Natural killer cell (primary cell): ENCODE measurements around the gene MACROD2. TPM values are rescaled to one million over a fixed set of nuclear protein-coding genes. Genes with fewer than 3 reads are reported as not detected.

Experiments
- ATAC-seq, 3 donors: fragments of 150-1000 bp in 2 of 3; fragments of 200-7000 bp in 1 of 3; cut with Tn5 transposase; 1 replicate in 1 of 3; 2 replicates in 2 of 3; pipeline ENCODE4 v1.10.0; 2021; ENCODE audit warnings: mild to moderate bottlenecking in 2 of 3, moderate library complexity in 2 of 3
- DNase-seq, 2 donors: peaks; one replicate each; pipeline versions ENCODE4 v3.0.0 to v3.0.0-alpha.2; 2013 to 2021; ENCODE audit warnings: mixed read lengths in 1 of 2
- H3K27ac ChIP-seq: one replicate; pipeline ENCODE4 v1.5.1; 2013; ENCODE audit warnings: mild to moderate bottlenecking, low read length
- H3K27me3 ChIP-seq: one replicate; pipeline ENCODE4 v1.6.1; 2013; ENCODE audit warnings: low read length; ENCODE audit not compliant: control insufficient read depth, insufficient read depth
- H3K36me3 ChIP-seq: one replicate; pipeline ENCODE4 v1.6.1; 2013; ENCODE audit warnings: low read length; ENCODE audit not compliant: control insufficient read depth, insufficient read depth
- H3K4me1 ChIP-seq: one replicate; pipeline ENCODE4 v1.6.1; 2013; ENCODE audit warnings: low read length; ENCODE audit not compliant: control insufficient read depth, insufficient read depth
- H3K4me3 ChIP-seq: one replicate; pipeline ENCODE4 v1.5.1; 2013; ENCODE audit warnings: low read length
- H3K9me3 ChIP-seq: one replicate; pipeline ENCODE4 v1.6.1; 2013; ENCODE audit warnings: low read length; ENCODE audit not compliant: control insufficient read depth, insufficient read depth
- H3K27ac Mint-ChIP-seq, 2 donors: one replicate each; pipeline ENCODE4 v1.8.0; 2022; ENCODE audit warnings: mild to moderate bottlenecking in 2 of 2, mixed read lengths in 2 of 2, moderate library complexity in 1 of 2
- H3K27me3 Mint-ChIP-seq, 2 donors: one replicate each; pipeline ENCODE4 v1.8.0; 2022; ENCODE audit warnings: low read depth in 2 of 2, mixed read lengths in 2 of 2
- H3K36me3 Mint-ChIP-seq: one replicate; pipeline ENCODE4 v1.8.0; 2022; ENCODE audit warnings: mixed read lengths
- H3K4me1 Mint-ChIP-seq, 2 donors: one replicate each; pipeline ENCODE4 v1.8.0; 2022; ENCODE audit warnings: mixed read lengths in 2 of 2
- H3K4me3 Mint-ChIP-seq: one replicate; pipeline ENCODE4 v1.8.0; 2022; ENCODE audit warnings: mild to moderate bottlenecking, moderate library complexity, mixed read lengths
- H3K9me3 Mint-ChIP-seq, 2 donors: one replicate each; pipeline ENCODE4 v1.8.0; 2022; ENCODE audit warnings: mixed read lengths in 2 of 2
- CTCF ChIP-seq: fragments of 200-600 bp; IDR thresholded peaks from one replicate; pipeline ENCODE4 v1.8.0; 2022; ENCODE audit warnings: antibody characterized with exemption
- WGBS: methylation state at CpG from one replicate; pipeline ENCODE4 v1.1.7; 2013; ENCODE audit warnings: missing lambda C conversion rate; ENCODE audit not compliant: insufficient coverage; 5-methylcytosine and 5-hydroxymethylcytosine counted together
- intact Hi-C: fragments of 100-400 bp; cut with micrococcal nuclease; formaldehyde crosslinking; loops from one replicate; pipeline ENCODE4 v1.14.2; 2022
- total RNA-seq, 4 donors: library from RNA; stranded (reverse); fragments of 120-200 nt in 1 of 4; gene quantifications; one replicate each; pipeline versions ENCODE4 v1.2.3 to v1.2.4, GENCODE V29; 2013 to 2022

Gene MACROD2
- total RNA-seq, 3 donors from 2014 or later (not counting 1 experiment from before 2014, with no cell fraction given): 0.19 to 0.88 TPM; not detected in 1

- H3K27ac Mint-ChIP-seq: no peak overlapping the region
- no peaks in the 10 kb centered on the region for H3K4me1 ChIP-seq
- no peak overlapping the region for H3K4me3 Mint-ChIP-seq
- no peaks in the 10 kb centered on the region for H3K27me3 Mint-ChIP-seq
- no peaks in the 10 kb centered on the region for H3K36me3 ChIP-seq
- TF ChIP-seq CTCF: no peak
- WGBS: 100% methylated on average over 2 of the region's 2 CpGs
- no peak overlapping the region for H3K4me3 ChIP-seq
- no peak for DNase-seq
- no peak overlapping the region for H3K27ac ChIP-seq
- no peaks in the 10 kb centered on the region for H3K9me3 Mint-ChIP-seq
- no peak for ATAC-seq
- H3K36me3 Mint-ChIP-seq: no peaks in the 10 kb centered on the region
- H3K27me3 ChIP-seq: no peaks in the 10 kb centered on the region
- intact Hi-C loops: no loop called here
- no peaks in the 10 kb centered on the region for H3K4me1 Mint-ChIP-seq
- no peaks in the 10 kb centered on the region for H3K9me3 ChIP-seq
Measured at GRCh38 chr20:14332866-14333265, 337.6 kb downstream of the MACROD2 start.

GRCh38 chr20:14333721-14334120, 338.4 kb downstream of the MACROD2 start:
- Histone ChIP-seq H3K36me3 (no peaks in the 10 kb centered on the region), H3K27me3 (no peaks in the 10 kb centered on the region), H3K4me1 (no peaks in the 10 kb centered on the region), H3K4me3 (no peak overlapping the region), H3K9me3 (no peaks in the 10 kb centered on the region), H3K27ac (no peak overlapping the region)
- intact Hi-C loops: no loop called here
- H3K9me3 Mint-ChIP-seq: no peaks in the 10 kb centered on the region
- DNase-seq (no peak), ATAC-seq (no peak)
- WGBS: 71% methylated on average over 1 of the region's 3 CpGs
- no peaks in the 10 kb centered on the region for H3K4me1 Mint-ChIP-seq
- no peaks in the 10 kb centered on the region for H3K36me3 Mint-ChIP-seq
- TF ChIP-seq CTCF: no peak
- H3K4me3 Mint-ChIP-seq: no peak overlapping the region
- H3K27me3 Mint-ChIP-seq: no peaks in the 10 kb centered on the region
- H3K27ac Mint-ChIP-seq: no peak overlapping the region

DNA sequence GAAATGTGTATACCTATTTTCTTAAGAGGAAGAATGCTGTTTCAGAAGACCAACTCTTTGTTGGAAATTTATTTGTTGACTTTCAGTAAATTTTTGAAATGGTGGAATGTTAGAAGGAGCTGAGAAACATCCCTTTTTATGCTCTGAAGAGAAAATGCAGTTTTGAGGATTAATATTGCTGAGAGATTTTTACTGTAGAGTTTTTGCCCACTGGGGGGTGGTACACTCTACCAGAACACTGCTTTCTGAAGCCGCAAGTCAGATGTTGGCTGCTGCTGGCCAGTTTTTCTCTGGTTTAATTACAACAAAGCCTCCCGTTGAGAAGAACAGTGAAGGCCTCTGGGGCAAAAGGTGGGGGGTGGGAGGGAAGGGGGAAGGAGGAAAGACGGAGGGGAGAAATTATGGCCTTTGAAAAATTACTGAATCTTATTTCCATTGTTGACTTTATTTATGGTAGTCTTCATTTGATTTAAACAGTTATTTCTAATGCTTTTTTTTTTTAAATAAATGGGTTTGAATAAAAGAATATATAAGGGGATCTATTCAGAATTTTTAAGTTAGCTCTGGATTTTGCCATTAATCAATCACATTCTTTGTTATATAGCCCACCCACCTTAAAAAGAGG, 339.1 kb downstream of the MACROD2 start:
- TF ChIP-seq CTCF: no peak
- Histone ChIP-seq H3K27me3 (no peaks in the 10 kb centered on the region), H3K27ac (no peak overlapping the region), H3K9me3 (no peaks in the 10 kb centered on the region), H3K4me1 (no peaks in the 10 kb centered on the region), H3K4me3 (no peak overlapping the region), H3K36me3 (no peaks in the 10 kb centered on the region)
- no peaks in the 10 kb centered on the region for H3K9me3 Mint-ChIP-seq
- H3K27me3 Mint-ChIP-seq: no peaks in the 10 kb centered on the region
- no peak overlapping the region for H3K27ac Mint-ChIP-seq
- no peaks in the 10 kb centered on the region for H3K36me3 Mint-ChIP-seq
- DNase-seq (no peak), ATAC-seq (no peak)
- H3K4me3 Mint-ChIP-seq: no peak overlapping the region
- no peaks in the 10 kb centered on the region for H3K4me1 Mint-ChIP-seq
- intact Hi-C loops: no loop called here
- WGBS: 22% methylated on average over 3 of the region's 3 CpGs

- Mint-ChIP-seq H3K9me3 (peaks cover 0 to 2% of the 10 kb centered on the region in 2 donors), H3K27ac (no peak overlapping the region), H3K4me3 (no peak overlapping the region), H3K36me3 (no peaks in the 10 kb centered on the region), H3K27me3 (no peaks in the 10 kb centered on the region), H3K4me1 (no peaks in the 10 kb centered on the region)
- TF ChIP-seq CTCF: no peak
- no peak overlapping the region for H3K4me3 ChIP-seq
- ATAC-seq (no peak), DNase-seq (no peak)
- H3K27me3 ChIP-seq: no peaks in the 10 kb centered on the region
- no peaks in the 10 kb centered on the region for H3K36me3 ChIP-seq
- intact Hi-C loops: no loop called here
- H3K27ac ChIP-seq: no peak overlapping the region
- H3K4me1 ChIP-seq: no peaks in the 10 kb centered on the region
- H3K9me3 ChIP-seq: no peaks in the 10 kb centered on the region
Measured at GRCh38 chr20:14335052-14335451, 339.7 kb downstream of the MACROD2 start.
